Liver (tissue), 3 donors: ENCODE measurements around the gene TARBP1.

Source experiments
- CTCF ChIP-seq: fragments of 150-350 bp; IDR thresholded peaks from 2 replicates; pipeline ENCODE4 v1.5.1; 2017; ENCODE audit warnings: improper control_type of control experiment, low read depth, low read length; ENCODE audit not compliant: missing input control
- EGR1 ChIP-seq, 2 donors: IDR thresholded peaks; 2 replicates each; pipeline ENCODE4 v1.6.1; 2016 to 2018; ENCODE audit warnings: antibody characterized with exemption in 2 of 2, low read depth in 2 of 2
- FOXA1 ChIP-seq: IDR thresholded peaks from 2 replicates; pipeline ENCODE4 v1.6.1; 2016; ENCODE audit warnings: antibody characterized with exemption
- FOXA2 ChIP-seq: IDR thresholded peaks from 2 replicates; pipeline ENCODE4 v1.6.1; 2016; ENCODE audit warnings: antibody characterized with exemption
- GABPA ChIP-seq, 2 donors: IDR thresholded peaks in 1 of 2; conservative IDR thresholded peaks in 1 of 2; 2 replicates each; pipeline ENCODE4 v1.6.1; 2016; ENCODE audit warnings: antibody characterized with exemption in 2 of 2, mild to moderate bottlenecking in 1 of 2, moderate library complexity in 1 of 2
- JUND ChIP-seq, 2 donors: IDR thresholded peaks; 2 replicates each; pipeline ENCODE4 v1.6.1; 2016; ENCODE audit warnings: antibody characterized with exemption in 2 of 2
- MAX ChIP-seq: IDR thresholded peaks from 2 replicates; pipeline ENCODE4 v1.6.1; 2016; ENCODE audit warnings: antibody characterized with exemption
- NR2F2 ChIP-seq: IDR thresholded peaks from 2 replicates; pipeline ENCODE4 v1.6.1; 2016; ENCODE audit warnings: antibody characterized with exemption
- RAD21 ChIP-seq, 2 donors: IDR thresholded peaks; 2 replicates each; pipeline ENCODE4 v1.6.1; 2016; ENCODE audit warnings: antibody characterized with exemption in 2 of 2, mild to moderate bottlenecking in 2 of 2
- REST ChIP-seq: IDR thresholded peaks from 2 replicates; pipeline ENCODE4 v1.6.1; 2016; ENCODE audit warnings: antibody characterized with exemption, mild to moderate bottlenecking
- SP1 ChIP-seq: IDR thresholded peaks from 2 replicates; pipeline ENCODE4 v1.6.1; 2018; ENCODE audit warnings: antibody characterized with exemption, mild to moderate bottlenecking
- TAF1 ChIP-seq: conservative IDR thresholded peaks from 2 replicates; pipeline ENCODE4 v1.6.1; 2016; ENCODE audit warnings: antibody characterized with exemption, mild to moderate bottlenecking
- YY1 ChIP-seq: IDR thresholded peaks from 2 replicates; pipeline ENCODE4 v1.6.1; 2016; ENCODE audit warnings: antibody characterized with exemption, mild to moderate bottlenecking
- TF ChIP-seq, protein P1 (sequence below): IDR thresholded peaks from 2 replicates; pipeline ENCODE4 v1.6.1; 2016; ENCODE audit warnings: antibody characterized with exemption
- donor health status: healthy.
- donor health status: healthy.

DNA sequence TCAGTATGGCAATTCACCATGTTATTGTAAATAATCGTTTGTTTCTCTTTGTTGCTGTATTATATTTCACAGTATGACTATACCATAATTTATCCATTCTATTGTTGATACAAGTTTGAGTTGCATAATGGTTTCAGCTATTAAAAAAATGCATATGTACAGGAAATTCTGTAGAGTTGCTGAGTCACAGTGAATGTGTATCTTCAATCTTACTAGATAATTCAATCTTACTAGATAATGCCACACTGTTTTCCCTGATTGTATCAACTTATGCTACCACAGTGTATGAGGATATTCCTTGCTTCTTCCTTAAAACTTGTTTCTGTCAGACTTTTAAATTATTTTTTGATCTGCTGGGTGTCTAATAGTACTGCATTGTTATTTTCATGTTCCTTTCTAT, 109.2 kb downstream of the TARBP1 start:
- TF ChIP-seq MAX (no peak), CTCF (no peak), RAD21 (IDR thresholded peaks at IDR 0.05) (no peak), TAF1 (no peak), JUND (IDR thresholded peaks at IDR 0.05) (no peak), EGR1 (IDR thresholded peaks at IDR 0.05; ENCODE audit: low read depth in 2 of 2) (no peak), GABPA (IDR thresholded peaks at IDR 0.05 in 1 of 2, conservative IDR thresholded peaks at IDR 0.05 in 1 of 2) (no peak), REST (no peak), YY1 (no peak), SP1 (no peak), NR2F2 (no peak), FOXA2 (no peak), FOXA1 (no peak)
- TF ChIP-seq, protein P1, sequence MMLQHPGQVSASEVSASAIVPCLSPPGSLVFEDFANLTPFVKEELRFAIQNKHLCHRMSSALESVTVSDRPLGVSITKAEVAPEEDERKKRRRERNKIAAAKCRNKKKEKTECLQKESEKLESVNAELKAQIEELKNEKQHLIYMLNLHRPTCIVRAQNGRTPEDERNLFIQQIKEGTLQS: no peak
